ENCODE measurements around the gene LMX1A.

- TF ChIP-seq, protein P1, sequence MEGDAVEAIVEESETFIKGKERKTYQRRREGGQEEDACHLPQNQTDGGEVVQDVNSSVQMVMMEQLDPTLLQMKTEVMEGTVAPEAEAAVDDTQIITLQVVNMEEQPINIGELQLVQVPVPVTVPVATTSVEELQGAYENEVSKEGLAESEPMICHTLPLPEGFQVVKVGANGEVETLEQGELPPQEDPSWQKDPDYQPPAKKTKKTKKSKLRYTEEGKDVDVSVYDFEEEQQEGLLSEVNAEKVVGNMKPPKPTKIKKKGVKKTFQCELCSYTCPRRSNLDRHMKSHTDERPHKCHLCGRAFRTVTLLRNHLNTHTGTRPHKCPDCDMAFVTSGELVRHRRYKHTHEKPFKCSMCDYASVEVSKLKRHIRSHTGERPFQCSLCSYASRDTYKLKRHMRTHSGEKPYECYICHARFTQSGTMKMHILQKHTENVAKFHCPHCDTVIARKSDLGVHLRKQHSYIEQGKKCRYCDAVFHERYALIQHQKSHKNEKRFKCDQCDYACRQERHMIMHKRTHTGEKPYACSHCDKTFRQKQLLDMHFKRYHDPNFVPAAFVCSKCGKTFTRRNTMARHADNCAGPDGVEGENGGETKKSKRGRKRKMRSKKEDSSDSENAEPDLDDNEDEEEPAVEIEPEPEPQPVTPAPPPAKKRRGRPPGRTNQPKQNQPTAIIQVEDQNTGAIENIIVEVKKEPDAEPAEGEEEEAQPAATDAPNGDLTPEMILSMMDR (IDR thresholded peaks at IDR 0.05) = no peak
- TF ChIP-seq POLR2A (IDR thresholded peaks at IDR 0.05) = no peak
Observed at GRCh38 chr1:165287781-165288180, 68.7 kb downstream of the LMX1A start.

Data from esophagus squamous epithelium (tissue), 4 donors.